22Rv1 (cell line): ENCODE measurements around the gene EEA1.

Experiments used
- ZFX ChIP-seq: fragments of 450-650 bp; IDR thresholded peaks from 2 replicates; pipeline ENCODE4 v1.6.1; 2017; ENCODE audit warnings: antibody characterized with exemption, borderline replicate concordance
- TF ChIP-seq, protein P1 (sequence below): fragments of 450-650 bp; IDR thresholded peaks from 2 replicates; pipeline ENCODE4 v1.5.1; 2017; ENCODE audit warnings: mild to moderate bottlenecking

- TF ChIP-seq, protein P1, sequence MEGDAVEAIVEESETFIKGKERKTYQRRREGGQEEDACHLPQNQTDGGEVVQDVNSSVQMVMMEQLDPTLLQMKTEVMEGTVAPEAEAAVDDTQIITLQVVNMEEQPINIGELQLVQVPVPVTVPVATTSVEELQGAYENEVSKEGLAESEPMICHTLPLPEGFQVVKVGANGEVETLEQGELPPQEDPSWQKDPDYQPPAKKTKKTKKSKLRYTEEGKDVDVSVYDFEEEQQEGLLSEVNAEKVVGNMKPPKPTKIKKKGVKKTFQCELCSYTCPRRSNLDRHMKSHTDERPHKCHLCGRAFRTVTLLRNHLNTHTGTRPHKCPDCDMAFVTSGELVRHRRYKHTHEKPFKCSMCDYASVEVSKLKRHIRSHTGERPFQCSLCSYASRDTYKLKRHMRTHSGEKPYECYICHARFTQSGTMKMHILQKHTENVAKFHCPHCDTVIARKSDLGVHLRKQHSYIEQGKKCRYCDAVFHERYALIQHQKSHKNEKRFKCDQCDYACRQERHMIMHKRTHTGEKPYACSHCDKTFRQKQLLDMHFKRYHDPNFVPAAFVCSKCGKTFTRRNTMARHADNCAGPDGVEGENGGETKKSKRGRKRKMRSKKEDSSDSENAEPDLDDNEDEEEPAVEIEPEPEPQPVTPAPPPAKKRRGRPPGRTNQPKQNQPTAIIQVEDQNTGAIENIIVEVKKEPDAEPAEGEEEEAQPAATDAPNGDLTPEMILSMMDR: no peak
- TF ChIP-seq ZFX: no peak
These were observed 14.9 kb downstream of the EEA1 start for GRCh38 chr12:92914170-92914569.
